HG02759 (cell line): ENCODE results near the gene RSPH9.
A peak's percentile ranks its signal among the peaks of the same experiment; 100 is the strongest.

Experiments
- ATAC-seq: cut with Tn5 transposase; IDR thresholded peaks from one replicate; pipeline ENCODE4 v1.9.1; 2021; ENCODE audit warnings: mild to moderate bottlenecking, moderate library complexity; ENCODE audit not compliant: unreplicated experiment

Gene RSPH9

DNA sequence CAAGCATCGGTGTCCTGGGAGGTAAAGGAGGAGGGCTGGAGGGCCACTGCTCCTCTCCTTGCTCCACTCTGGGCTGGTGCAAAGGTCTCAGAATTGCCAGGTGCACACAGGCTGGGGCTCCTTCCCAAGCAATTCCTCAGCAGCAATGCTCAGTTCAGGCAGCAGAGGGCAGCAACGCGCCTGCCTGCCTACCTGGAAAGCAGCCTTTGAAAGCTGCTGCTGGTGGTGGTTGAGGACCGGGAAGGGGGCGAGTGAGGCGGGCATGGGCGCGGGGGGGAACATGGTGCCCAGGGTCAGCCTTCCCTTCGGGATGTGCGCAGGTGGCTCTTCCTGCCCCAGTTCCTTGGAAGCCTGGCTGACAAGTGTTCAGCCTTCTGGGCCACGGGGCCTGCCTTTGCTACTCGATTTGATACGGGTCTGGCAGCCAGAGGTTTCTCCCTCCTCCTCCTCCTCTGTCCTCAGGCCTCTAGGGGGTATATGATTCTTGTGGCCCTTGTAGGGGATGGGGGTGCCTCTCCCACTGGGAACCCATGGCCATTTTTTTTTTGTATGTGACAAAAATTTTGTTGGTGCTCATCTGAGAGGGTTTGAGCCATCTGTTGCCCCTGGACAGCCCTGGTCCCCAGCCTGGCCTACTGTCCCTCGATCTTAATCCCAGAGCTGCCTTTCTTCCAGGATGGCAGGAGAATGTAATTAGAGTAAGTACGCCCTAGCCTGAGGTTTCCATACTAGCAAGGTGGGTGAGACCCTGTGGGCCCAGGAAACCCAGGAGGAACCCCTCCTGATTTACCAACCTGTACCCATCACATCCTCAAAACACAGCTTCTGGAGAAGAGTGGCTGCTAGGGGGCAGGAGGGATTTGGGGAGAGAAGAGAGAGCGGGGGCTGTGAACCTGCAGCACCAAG is 22.7 kb downstream of the RSPH9 start:
- ATAC-seq = peak; percentile 44

DNA sequence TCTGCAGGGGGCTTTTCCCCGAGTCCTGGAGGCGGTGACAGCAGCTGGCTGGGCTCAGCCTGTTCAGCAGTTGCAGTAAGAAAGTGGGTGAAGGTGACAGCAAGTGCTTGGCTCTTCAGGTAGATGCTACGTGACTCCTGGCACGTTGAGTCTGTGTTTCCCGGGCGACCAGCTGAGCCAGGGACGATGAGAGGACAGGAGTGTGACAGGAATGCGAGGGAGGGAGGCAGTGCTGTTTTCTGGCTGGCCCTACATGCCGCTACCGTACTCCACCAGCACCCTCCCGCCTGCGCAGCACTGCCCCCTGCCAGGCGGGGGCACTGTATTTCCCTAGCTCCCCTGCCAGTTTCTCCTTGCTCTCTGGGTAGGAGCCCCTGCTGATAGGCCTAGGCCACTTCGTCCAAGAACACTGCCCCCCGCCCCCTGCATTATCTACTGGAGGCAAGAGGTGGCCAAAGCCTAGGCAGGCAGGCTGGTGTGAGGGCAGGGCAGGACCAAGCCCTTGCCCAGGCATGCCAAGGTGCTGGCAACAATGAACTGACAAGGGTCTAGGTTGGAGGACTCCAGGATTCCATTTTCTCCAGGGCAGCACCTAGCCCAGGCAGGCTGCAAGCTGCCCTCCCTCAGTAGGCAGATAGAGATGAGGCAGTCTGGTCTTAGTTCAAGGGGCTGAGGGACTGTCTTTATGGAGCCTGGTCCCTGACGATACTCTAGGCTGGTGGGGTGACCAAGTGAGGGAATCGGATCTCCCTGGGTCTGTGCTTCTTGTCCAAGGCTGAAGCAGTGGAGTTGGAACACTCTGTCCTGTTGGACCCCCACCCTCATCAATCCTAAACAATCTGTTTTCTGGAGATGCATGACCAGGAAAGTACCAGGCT is 23.6 kb downstream of the RSPH9 start:
- ATAC-seq = peak; percentile 60

DNA sequence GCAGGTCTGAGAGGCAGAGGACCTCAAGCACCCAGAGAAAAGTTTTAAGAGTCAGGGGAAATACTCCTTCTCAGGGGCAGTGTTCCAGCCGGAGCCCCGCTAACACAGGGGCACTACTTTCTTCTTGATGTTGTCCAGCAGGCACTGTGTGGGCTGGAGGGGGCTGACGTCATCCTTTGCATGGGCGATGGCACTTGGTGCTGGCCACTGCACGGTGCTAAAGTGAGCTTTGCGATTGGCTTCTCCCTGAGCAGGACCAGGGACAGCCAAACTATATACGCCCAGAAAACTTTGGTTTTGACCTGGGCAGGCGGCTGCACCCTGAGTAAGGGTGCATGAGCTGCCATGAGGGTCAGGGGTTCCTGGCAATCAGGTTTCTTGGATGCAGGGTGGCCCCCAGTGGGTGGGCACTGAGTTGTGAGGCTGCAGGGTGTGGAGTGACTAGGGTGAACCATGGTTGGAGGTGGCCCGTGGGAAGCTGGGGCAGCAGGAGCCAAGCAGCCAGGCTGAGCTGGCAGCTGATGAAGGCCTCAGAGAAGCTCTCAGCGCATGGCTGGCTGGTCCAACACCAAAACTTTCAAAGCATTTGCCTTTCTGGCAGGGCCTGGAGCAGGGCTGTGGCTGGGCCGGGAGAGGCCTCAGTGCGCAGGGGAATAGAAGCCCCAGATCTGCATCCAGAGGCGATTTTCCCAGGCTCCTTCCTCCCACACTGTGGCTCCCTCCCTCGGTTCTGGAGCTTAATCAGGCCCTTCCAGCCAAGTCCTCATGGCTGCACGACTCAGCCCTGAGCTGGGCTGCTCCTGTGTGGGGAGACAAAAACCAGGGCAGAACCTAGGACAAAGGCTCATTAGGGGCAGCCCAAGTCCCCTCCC is 24.4 kb downstream of the RSPH9 start:
- no peak for ATAC-seq

DNA sequence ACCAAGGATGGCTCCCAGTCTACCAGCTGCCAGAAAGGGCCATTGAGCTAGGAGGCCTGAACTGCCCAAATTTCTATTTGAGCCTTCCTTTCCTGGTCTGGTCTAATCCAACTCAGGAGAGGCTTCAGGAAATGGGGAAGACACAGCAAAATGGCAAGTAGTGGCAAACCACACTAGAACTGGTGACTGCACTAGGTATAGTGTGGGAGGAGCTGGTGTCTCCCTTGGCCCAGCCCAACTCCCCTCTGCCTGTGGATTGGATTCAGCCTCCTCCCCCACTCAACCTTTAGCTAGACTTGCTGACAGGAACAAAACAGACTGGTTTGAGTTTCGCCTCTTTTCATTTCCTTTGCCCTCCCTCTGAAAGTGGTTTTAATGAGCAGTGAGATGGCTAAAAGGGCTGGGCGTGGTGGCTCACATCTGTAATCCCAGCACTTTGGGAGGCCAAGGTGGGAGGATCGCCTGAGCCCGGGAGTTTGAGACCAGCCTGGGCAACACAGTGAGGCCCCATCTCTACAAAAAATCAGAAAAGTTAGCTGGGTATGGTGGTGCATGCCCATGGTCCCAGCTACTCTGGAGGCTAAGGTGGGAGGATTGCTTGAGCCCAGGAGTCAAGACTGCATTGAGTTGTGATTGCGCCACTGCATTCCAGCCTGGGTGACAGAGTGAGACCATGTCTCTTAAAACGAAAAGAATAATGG is 25.2 kb downstream of the RSPH9 start:
- no peak for ATAC-seq

DNA sequence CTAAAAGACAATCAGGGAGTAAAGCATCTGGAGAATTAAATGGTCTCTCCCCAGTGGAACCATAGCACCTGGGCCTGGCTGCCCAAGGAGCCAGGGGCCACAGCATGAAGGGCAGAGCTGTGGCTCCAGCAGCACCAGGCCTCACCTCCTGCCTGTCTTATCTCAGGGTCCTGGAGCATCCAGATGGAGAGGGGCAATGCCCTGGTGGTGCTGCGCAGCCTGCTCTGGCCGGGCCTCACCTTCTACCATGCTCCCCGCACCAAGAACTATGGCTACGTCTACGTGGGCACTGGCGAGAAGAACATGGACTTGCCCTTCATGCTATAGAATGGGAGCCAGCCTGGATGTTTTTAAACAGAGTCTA is 25.8 kb downstream of the RSPH9 start:
- no peak for ATAC-seq

DNA sequence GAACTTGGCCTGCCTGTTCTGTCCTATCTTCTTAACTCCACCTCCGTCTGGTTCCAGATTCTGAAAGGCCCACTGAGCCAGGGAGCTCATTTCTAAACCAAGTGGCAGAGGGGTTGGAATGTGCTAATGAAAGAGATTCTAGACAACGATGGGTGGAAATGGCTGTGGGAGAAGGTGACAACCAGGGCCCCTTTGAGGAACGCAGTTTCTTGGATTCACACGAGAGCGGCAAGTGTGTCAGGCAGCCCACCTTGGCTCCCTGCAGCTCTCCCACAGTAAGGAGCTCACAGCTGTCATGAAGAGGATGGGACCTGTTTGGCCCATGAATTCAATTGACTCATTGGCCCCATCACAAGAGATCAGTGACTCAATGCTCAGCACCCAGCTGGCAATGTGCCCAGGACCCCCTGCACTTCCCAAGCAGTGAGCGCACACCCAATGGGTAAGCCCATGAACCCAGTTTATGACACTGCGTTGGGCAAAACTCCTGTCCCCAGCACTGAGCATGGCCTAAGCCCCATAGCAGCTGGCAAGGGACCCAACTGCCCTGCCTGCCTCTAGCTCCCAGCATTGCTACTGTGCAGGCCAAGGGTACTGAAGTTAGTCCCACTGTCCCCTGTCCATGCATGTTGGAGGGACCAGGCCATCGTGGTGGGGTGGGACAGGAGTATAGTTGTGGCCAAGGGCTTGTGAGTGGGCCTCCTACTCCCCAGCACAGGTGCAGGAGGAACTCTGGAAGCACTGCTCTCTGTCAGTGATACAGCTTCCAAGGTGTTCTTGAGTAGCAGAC is 26.4 kb downstream of the RSPH9 start:
- ATAC-seq = no peak

DNA sequence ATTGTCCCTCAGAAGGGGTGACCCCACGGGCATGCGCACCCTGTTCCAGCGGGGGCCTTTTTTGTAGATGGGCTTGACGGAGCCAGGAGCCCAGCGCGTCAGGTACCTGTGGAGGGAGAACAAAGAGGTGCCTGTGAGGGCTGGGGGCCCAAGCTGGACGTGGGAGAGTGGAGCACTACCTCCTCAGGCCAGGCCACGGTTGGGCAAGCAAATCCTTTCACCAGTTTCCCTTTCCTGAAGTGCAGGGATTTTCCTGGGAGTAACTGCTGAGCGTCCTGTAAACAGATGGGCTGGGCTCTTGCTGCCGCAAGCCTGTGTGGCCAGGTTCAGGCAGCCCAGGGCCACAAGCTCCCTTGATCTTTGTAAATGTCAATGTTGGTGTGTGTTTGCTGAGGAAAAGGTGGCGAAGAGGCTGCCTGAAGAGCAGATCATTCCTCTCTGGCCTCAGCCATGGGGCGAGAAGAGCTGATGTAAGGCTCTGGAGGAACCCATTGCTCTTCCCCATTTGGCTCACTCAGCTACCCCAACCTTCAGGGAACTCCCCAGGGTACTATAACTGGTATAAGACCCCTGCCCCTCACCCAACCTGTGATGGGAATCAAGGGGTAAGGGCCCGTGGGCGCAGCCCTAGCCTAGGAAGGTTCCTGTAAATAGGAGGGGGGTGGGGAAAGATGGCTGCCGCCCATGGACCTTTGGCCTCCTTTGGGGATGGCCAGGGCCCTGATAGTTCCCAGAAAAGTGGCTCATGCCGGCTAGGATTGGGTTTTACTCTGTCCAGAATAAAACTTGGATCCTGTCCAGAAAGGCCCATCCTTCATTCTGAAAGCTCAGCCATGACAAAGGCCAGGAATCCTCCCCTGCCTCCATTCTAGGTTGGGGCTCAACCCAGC is 27.2 kb downstream of the RSPH9 start:
- no peak for ATAC-seq

DNA sequence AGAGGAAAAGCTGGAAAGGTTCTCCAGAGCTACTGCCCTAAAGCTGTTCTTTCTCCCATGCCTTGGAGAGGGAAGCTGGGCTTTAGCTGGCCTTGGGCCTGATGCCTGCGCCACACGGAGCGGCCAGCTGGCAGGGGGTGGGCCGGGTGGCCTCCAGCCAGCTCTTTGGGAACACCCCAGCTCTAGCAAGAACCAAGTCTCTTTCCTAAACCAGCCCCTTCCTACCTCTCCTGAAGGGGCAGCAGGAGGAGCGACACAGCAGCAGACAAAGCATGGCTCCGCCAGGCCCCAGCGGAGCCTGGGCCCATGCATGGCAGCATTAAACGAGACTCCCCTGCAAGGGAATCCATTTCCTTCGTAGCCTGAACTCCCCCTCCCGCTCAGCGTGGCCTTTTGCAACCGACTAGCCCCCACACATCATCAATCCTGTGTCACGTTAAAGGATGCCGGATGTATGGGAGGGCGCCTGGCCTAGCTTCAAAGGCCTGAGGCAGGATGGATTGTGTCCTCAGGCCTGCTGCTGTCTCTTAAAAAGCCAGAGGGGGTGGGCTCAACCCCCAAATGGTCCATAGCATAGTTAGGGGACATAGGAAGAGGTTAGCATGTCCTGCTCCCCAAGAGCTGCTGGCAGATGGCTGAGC is 28.7 kb downstream of the RSPH9 start:
- no peak for ATAC-seq

DNA sequence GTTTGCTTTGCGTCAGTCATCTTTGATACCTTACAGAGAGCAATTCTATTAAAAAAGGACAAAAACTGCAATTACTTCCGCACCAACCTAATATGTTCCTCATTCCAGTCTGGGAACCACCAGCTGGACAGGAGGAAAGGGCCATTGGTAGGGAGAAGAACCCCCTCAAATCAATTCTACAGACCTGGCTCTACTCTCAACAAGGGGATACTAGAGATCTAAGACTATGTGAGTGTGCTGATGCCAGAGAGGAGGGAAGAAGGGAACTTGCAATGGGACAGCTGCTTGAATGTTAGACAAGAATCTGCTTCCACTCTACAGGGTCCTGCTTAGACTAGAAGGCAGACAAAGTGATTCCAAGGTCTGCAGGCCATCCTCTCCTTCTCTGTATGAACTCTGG is 29.5 kb downstream of the RSPH9 start:
- no peak for ATAC-seq

DNA sequence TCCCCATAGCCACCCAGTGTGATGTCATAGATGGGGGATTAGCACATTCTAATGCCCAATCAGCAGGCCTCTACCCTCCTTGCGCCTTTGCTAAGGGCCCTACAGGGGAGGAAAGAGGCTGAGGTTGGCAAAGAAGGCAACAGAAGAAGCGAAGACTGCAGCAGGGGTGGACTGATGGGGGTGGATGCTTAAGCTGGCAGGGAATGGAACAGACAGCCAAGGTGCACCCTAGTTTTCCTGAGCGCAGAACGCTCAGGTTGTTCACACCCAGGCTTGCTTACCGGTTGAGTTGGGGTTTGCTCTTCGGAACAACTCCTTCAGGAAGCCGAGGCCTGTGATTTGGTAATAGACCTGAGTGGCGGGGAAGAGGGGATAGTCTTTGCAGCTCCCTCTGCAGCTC is 30.1 kb downstream of the RSPH9 start:
- no peak for ATAC-seq

DNA sequence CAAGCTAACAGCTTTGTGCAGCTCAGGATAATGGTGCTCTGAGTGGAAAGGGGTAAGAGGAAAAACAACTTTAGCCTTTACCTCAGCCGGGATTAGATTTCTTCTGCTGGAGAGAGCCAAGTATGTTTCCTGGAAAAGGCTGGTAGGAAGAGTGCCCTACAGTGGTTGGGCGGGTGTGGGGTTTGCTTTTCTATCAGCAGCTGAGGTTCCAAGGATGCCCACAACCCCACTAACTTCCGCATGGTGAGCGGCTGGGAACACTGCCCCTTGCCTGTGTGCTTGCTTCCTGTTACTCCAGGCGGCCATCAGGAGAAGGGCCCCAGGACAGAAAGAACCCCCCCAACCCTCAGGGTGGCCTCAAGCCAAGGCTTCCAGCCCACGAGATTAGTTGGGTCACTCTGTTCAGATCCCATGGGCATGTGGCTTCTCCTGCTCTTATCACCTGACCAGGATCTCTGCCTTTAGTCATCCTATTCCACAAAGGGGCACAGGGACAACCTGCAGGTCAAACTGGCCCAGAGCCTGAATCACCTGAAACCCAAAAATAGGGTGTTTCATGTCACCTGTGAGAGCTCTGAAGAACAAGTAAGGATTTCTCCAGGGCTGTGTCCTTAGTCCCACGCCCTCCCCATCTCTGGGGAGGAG is 32.2 kb downstream of the RSPH9 start:
- no peak for ATAC-seq

DNA sequence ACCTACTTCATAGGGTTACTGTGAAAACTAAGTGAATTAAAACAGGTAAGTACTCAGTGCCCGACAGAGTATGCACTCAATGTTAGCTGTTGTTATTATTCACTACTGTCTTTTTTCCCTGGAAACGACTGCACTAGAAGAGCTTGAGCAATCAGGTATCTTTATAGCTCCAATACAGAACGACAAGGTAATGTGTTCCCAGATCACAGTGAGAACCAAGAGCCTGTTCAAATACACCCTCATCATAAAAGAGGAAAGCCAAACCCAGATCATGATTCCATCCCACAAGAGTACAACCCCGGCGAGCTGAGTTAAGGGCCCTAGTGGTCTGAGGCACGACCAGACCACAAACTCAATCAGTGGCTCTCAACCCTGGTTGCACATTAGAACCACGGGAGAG is 32.9 kb downstream of the RSPH9 start:
- no peak for ATAC-seq

DNA sequence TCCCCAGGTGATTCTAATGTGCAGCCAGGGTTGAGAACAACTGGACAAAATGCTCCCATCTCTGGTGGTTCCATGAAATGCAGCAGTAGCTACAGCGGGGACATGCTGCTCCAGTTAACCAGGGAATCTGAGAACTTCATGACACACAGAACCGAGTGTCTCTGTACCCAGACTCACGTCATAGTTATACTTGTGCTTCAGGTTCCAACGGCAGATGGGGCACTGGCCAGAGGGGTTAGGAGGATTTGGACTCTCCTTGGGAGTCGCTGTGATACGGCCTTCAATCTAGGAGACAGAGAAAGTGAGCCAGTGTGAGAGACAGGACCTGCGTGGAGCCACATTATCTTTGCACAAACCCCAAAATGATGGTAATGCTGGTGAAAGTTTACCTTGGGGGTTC is 33.5 kb downstream of the RSPH9 start:
- no peak for ATAC-seq

DNA sequence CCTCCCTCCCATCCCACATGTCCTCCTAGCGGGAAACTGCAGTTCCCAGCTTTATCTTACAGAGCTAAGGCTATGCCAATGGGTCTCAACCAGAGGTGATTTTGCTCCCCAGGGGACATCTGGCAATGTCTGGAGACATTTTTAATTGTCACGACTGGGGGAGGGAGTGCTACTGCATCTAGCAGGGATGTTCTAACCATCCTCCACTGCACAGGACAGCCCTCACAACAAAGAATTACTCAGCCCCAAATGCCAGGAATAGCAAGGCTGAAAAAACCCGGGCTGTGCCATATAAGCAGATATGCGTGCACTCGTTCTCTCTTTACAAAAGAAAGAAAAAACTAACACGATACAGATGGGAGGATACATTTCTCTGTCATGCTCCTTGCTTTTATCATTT is 34.2 kb downstream of the RSPH9 start:
- ATAC-seq = no peak

DNA sequence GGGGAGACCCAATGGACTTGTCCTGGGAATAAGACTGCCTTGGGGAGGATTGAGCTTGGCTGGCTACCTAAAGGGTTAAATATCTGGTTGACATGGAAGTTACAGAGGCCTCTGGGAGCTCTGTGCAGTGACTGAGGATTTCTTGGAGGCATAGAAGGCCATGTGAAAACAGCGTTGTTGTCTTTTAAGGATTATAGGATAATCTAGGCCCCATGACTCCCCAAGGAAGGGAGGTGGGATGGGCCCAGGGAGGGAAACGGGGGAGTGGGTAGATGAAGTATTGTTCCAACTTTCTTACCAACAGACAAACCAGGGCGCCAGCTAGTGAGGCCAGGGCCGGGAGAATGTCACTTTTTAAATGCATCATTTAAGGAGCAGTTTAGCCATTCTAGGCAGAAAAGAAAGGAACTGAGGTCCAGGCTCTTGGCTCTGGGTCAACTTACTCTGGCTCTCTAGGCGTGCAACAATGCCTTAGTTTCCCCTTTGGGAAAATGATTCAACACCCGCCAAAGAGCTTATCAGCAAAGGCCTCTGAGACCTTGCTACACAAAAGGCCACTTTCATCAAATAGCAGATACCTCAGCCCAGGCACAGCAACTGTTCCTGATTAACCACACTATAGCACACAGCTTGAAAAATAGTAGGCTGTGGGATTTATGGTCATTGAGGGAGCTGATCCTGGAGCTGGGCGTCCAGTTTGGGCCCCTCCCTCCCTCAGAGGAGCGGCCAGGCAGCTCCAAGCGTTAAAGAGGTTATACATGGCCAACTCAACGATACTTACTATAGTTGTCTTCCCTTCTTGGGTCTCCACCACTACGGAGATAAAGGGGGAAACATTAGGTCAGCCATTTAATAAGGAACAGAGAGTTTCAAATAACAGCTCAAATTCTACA is 35.7 kb downstream of the RSPH9 start:
- no peak for ATAC-seq

DNA sequence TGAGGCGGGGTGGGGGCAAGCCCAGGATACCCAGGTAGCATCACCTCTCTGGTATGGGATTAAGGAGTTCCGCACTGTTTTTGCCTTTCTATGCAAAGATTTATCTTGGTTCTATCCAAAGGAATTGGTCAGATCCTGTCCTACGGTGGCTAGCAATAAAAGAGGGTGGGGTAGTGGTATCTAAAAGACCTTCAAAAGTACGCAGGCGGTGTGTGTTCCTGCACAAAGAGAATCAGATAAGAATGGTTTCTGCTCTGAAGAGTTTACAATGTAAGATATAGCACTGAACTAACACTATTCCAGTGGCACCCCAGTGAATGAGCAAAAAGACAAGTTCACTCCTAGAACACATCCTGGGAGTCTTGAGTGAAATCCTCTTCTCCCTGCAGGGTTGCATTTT is 36.5 kb downstream of the RSPH9 start:
- ATAC-seq = no peak
